Stimulated activated CD4-positive, alpha-beta T cell treated with anti-CD3 and anti-CD28 coated beads, Interleukin-1b, Interleukin-23, amount 100 ng/mL, for 1 hour (primary cell): ENCODE results near the gene S1PR5.

Source experiments
- DNase-seq, 2 donors: peaks; one replicate each; pipeline ENCODE4 v3.0.0-alpha.2; 2020; ENCODE audit warnings: low read depth in 2 of 2

Gene S1PR5

GRCh38 chr19:10471909-10472308 lies 45.3 kb downstream of the S1PR5 start:
- DNase-seq = no peak

DNA sequence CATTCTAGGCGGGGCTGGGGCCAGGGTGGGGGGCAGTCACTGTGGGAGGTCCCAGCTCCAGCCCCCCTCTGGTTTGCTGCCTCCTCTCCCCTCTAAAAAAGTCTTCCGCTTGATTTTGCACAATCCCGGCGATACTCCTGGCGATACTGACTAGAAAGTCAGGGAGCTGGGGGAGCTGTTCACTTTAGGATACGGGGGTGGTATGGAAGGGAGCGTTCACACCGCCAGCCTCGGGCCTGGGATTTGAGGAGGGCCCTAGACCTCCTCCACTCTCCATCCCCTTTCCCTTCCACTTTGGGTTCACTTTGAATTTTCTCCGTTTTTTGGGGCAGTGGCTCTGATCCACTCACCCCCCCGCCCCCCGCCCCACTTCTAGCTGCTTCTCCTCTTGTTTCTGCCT lies 49.1 kb downstream of the S1PR5 start:
- DNase-seq = no peak

- DNase-seq = no peak
These were observed 50.0 kb downstream of the S1PR5 start for GRCh38 chr19:10467104-10467706.

DNA sequence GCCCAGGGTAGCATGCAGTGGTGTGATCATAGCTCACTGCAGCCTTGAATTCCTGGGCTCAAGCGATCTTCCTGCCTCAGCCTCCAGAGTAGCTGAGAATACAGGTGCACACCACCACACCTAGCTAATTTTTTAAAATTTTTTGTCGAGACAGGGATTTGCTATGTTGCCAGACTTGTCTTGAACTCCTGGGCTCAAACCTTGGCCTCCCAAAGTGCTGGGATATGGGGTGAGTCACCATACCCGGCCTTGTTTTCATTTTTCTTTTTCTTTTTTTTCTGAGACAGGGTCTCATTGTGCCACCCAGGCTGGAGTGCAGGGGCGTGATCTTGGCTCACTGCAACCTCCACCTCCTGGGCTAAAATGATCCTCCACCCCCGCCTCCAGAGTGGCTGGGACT lies 52.8 kb downstream of the S1PR5 start:
- DNase-seq = no peak
